Activated CD4-positive, alpha-beta T cell treated with anti-CD3 and anti-CD28 coated beads, Interleukin-2, amount 10 ng/mL, durations not matched to agents 7 days and 5 days (primary cell): ENCODE measurements around the gene SULT4A1. TPM values are rescaled to one million over a fixed set of nuclear protein-coding genes. Genes with fewer than 3 reads are reported as not detected.
A peak's percentile ranks its signal among the peaks of the same experiment; 100 is the strongest.
"Not testable (repeated sequence)": the region's sequence is repeated elsewhere in the genome, so short reads cannot be mapped to it uniquely, and the experiment has no call there.

Experiments
- CTCF ChIA-PET: fragments of 350-600 bp; sonication (Branson Sonifier 250); formaldehyde crosslinking; loops from one replicate; lab custom pipeline; 2021; ENCODE audit warnings: antibody characterized with exemption; lab: Charles Lee
- POLR2A ChIA-PET: fragments of 350-600 bp; sonication (Branson Sonifier 250); formaldehyde crosslinking; loops from one replicate; lab custom pipeline; 2021; ENCODE audit warnings: antibody characterized with exemption; lab: Charles Lee
- DNase-seq: peaks from one replicate; pipeline ENCODE4 v3.0.0-alpha.2; 2020
- H3K27ac Mint-ChIP-seq: one replicate; pipeline ENCODE4 v1.8.0; 2021; ENCODE audit warnings: mild to moderate bottlenecking, moderate library complexity, mixed read lengths
- H3K27me3 Mint-ChIP-seq: one replicate; pipeline ENCODE4 v1.8.0; 2021; ENCODE audit warnings: mixed read lengths
- H3K36me3 Mint-ChIP-seq: one replicate; pipeline ENCODE4 v1.8.0; 2021; ENCODE audit warnings: low read depth, mixed read lengths
- H3K4me1 Mint-ChIP-seq: one replicate; pipeline ENCODE4 v1.8.0; 2021; ENCODE audit warnings: mixed read lengths
- H3K4me3 Mint-ChIP-seq: one replicate; pipeline ENCODE4 v1.8.0; 2021; ENCODE audit warnings: mild to moderate bottlenecking, moderate library complexity, mixed read lengths
- H3K9me3 Mint-ChIP-seq: one replicate; pipeline ENCODE4 v1.8.0; 2021; ENCODE audit warnings: mixed read lengths
- total RNA-seq, 2 experiments: library from RNA; stranded (reverse); gene quantifications; one replicate each; pipeline ENCODE4 v1.2.3, GENCODE V29; 2021

SULT4A1 gene
- total RNA-seq, 2 experiments from 2014 or later = not detected

DNA sequence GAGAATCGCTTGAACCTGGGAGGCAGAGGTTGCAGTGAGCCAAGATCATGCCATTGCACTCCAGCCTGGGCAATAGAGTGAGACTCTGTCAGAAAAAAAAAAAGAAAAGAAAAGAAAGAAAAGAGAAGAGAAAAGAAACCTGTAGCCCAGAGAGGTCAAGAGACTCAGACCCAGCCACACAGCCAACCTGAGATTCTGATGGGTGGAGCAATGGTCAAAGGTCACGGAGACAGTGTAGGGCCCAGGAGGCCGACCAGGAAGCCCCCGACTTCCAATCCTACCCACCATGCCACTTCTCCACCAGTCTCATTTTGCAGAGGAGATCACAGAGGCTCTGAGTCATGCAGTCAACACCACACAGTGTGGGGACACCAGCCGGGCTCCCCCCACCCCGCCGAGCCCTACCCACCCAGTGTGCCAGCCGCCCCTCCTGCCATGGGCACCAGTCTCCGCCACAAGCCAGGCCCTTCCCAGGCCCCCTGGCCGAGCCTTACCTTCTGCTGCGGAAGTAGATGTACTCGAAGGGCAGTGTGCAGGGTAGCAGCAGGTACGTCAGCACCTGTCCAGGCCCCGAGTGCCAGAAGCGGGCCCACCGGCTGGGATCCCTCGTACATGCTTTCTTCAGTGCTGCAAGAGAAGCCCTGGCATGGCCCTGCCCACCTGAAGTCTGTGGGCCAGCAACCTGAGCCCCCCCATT, 21.6 kb upstream of the SULT4A1 start:
- peaks cover 3% of the 10 kb centered on the region for H3K4me1 Mint-ChIP-seq
- POLR2A ChIA-PET = no interaction called here
- H3K27me3 Mint-ChIP-seq = peaks cover 4% of the 10 kb centered on the region
- H3K36me3 Mint-ChIP-seq = no peaks in the 10 kb centered on the region
- H3K9me3 Mint-ChIP-seq = no peaks in the 10 kb centered on the region
- no peak overlapping the region for H3K4me3 Mint-ChIP-seq
- no peak overlapping the region for H3K27ac Mint-ChIP-seq
- CTCF ChIA-PET = interaction anchor here (0.6 to 1.7 kb wide), 10 partner anchors 10 to 206 kb away, joined by 3 to 7 read pairs (median 4); no protein-coding TSS in a partner anchor
- DNase-seq = no peak

DNA sequence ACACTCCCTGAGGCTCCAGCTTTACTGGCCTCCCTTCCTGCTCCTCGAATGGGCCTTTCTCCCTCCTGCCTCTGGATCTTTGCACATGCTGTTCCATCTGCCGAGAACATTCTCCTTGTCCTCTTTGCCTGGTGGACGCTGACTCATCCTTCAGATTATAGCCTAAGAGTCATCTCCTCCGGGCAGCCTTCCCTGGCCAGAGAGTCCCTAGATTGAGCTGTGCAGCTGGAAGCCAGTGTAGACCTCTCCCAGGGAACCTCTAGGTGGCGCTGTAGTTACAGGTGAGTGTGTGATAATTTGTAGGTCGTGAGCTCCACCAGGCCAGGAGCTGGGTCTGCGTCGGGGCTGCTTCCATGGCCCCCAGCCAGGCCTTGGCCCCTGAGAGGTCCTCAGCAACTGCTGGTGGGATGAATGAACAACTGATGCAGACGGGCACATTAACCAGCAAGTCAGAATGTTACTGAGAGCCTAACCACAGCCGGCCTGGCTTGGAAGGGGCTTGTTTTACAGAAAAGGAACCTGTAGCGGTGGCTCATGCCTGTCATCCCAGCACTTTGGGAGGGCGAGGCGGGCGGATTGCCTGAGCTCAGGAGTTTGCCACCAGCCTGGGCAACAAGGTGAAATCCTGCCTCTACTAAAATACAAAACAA, 20.8 kb upstream of the SULT4A1 start:
- H3K4me3 Mint-ChIP-seq = no peak overlapping the region
- ChIA-PET POLR2A (no interaction called here), CTCF (interaction anchor here (0.6 to 1.6 kb wide), 8 partner anchors 9 to 502 kb away, joined by 3 to 7 read pairs (median 3); no protein-coding TSS in a partner anchor)
- H3K9me3 Mint-ChIP-seq = no peaks in the 10 kb centered on the region
- no peaks in the 10 kb centered on the region for H3K36me3 Mint-ChIP-seq
- H3K4me1 Mint-ChIP-seq = peaks cover 3% of the 10 kb centered on the region
- peaks cover 4% of the 10 kb centered on the region for H3K27me3 Mint-ChIP-seq
- no peak overlapping the region for H3K27ac Mint-ChIP-seq
- peak; percentile 73 for DNase-seq

DNA sequence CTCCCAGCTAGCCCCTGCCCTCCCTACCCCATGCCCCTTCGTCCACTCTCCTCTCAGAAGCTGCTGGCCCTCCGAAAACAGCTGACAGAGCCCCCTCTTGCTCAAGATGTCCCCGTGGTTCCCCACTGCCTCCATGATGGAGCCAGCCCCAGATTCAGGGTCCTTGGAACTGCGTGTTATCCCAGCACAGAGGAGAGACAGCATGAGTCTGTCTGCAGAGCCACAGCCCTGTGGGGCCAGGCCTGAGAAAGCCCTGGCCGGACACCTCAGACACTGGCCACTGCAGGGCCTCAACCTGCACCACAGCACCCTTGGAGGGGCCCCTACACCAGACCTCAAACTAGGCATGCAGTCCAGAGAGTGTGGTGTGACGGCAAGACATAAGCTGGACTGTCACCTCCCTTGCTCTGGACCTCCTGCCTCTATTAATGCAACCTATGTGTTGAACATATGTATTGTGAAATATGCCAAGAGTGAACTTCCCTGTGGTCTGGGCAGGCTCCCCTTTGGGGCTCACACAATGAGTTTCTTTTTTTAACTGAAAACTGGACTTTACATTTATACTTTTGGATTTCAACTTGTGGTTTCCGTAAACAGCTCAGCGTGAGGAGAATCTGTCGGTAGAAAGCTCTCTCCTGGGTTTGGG, 19.9 kb upstream of the SULT4A1 start:
- no peak for DNase-seq
- no peak overlapping the region for H3K27ac Mint-ChIP-seq
- POLR2A ChIA-PET = no interaction called here
- no peaks in the 10 kb centered on the region for H3K9me3 Mint-ChIP-seq
- H3K4me1 Mint-ChIP-seq = peaks cover 3% of the 10 kb centered on the region
- CTCF ChIA-PET = interaction anchor here (1.0 to 1.6 kb wide), 4 partner anchors 12 to 503 kb away, joined by 3 to 7 read pairs (median 6); no protein-coding TSS in a partner anchor
- H3K36me3 Mint-ChIP-seq = no peaks in the 10 kb centered on the region
- no peak overlapping the region for H3K4me3 Mint-ChIP-seq
- H3K27me3 Mint-ChIP-seq = peaks cover 3% of the 10 kb centered on the region

DNA sequence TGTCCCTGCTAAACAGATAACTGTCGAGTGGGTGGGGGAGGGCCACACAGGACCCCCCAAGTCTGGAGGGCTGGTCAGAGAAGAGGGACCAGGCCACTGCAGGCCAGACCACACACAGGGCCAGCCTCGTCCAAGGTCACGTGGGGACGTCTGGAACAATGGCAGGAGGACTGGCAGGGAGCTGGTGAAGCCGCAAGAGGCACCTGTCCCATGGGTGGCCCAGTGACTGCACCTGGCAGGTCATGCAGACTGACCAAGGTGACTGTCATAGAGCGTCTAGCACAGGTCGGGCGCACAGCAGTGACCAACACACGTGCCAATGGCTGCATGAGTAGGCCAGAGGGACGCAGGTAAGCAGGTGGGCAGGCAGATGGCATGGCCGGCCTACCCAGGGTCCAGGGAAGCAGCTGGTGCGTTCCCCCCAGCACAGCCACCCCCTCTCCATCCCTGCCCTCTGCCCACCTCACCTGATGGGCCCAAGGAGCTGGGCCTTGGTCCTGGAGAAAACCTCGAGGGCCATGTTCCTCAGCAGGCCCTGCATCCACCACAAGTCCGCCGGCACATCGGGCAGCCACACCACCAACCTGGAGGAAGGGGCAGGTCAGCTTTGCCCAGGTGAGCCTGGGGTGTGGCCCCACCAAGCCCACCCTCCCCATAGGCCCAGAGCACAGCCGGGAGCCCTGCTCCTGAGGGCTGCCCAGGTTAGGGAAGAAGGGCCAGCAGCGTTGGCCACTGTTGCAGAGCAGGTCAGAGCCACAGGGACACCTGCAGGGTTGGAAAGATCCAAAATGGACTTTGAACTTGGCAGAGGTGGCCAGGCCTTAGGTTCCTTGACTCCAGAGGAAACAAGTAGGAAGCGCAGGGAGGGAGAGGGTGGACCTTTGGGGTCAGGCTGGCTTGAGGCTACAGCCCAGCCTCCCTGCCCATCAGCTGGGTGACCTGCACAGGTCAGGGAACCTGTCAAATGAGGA, 19.1 kb upstream of the SULT4A1 start:
- DNase-seq = no peak
- Mint-ChIP-seq H3K27me3 (peaks cover 3% of the 10 kb centered on the region), H3K4me1 (peaks cover 3% of the 10 kb centered on the region), H3K27ac (no peak overlapping the region), H3K9me3 (no peaks in the 10 kb centered on the region), H3K36me3 (no peaks in the 10 kb centered on the region), H3K4me3 (no peak overlapping the region)
- CTCF ChIA-PET = no interaction called here
- POLR2A ChIA-PET = no interaction called here

DNA sequence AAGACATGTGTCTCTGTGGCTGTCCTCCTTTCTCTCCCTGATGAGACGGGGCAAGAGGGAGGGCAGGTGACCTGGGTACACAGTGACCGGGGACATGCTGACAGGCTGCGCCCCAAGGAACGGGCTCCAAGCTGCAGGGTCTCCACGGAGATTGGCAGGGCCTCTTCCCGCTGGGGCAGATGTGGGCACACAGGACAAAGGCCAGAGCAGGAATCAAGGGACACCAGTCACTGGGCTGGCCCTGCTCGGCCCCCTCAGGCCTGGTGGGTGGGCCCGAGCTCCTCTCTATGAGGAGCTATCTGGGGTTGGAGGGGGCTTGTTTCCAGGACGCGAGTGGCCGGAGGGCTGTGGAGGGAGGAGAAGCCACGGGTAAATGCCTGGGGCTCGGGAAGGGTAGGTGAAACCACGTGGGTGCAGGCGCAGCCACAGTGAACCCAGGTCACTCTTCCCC, 18.3 kb upstream of the SULT4A1 start:
- ChIA-PET POLR2A (no interaction called here), CTCF (no interaction called here)
- Mint-ChIP-seq H3K36me3 (no peaks in the 10 kb centered on the region), H3K4me1 (peaks cover 3% of the 10 kb centered on the region), H3K9me3 (no peaks in the 10 kb centered on the region), H3K4me3 (no peak overlapping the region), H3K27me3 (peaks cover 3% of the 10 kb centered on the region), H3K27ac (no peak overlapping the region)
- DNase-seq = no peak

DNA sequence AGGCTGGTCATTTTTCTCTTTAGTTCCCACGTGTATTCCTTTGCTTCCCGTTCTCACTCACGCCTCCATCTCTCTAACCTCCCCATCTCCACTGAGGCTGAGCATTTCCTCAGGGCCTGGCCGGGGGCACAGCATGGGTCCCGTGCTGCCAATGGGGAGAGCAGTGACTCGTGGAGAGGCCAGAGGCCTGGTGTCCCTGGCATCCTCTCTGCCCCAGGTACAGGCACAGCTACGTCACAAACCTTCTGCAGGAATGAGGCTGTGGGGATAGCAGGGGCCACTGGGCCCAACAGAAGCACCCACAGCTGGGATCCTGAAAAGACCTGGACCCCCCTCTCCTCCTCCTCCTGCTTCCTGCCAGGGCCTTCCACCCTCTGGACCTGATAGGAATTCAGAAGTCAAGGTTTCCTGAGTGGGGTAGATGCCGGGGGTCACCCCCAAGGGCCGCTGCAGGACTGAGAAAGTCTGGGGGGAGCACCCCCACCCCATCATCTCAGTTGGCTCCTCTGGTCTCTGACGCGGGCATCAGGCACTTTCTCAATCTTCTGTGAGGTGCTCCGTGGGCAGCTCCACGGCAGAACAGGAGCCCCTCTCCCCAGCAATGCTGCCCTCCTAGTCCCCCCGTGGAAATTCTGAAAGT, 17.7 kb upstream of the SULT4A1 start:
- peaks cover 3% of the 10 kb centered on the region for H3K27me3 Mint-ChIP-seq
- no peak overlapping the region for H3K27ac Mint-ChIP-seq
- no peaks in the 10 kb centered on the region for H3K36me3 Mint-ChIP-seq
- peaks cover 3% of the 10 kb centered on the region for H3K4me1 Mint-ChIP-seq
- no peaks in the 10 kb centered on the region for H3K9me3 Mint-ChIP-seq
- ChIA-PET POLR2A (no interaction called here), CTCF (no interaction called here)
- DNase-seq = no peak
- no peak overlapping the region for H3K4me3 Mint-ChIP-seq

DNA sequence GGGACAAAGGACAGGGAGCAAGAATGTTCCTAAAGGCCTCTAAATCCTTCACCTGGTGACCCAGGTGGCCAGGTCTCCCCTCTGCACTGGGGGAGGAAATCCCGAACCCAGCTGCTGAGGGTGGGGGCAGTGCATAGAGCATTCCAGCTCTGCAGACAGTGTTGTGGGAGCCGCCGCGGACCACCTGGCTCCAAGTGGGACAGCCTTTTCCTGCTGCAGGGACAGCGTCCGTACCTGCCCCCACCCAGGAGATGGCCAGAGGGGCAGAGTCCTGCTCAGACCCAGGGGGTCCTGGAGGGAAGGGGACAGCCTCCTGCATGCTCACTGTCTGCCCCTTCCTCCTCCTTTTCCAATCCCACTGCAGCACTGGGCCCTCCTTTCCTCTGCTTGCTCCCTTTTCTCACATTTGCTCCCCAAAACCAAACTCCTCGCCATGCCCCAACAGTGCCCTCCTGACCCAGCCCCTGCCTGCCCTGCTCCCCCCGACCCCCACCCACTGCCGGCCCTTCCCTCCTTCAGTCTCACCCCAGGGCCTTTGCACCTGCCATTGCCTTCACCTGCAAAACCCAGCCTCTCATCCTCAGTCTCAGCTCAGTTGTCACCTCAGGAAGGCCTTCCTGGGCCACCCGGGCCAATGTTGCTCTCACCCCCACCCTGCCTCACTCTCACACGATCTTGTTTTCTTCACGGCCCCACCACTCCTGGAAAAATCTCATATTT, 16.7 kb upstream of the SULT4A1 start:
- H3K27ac Mint-ChIP-seq = no peak overlapping the region
- ChIA-PET CTCF (no interaction called here), POLR2A (no interaction called here)
- H3K4me1 Mint-ChIP-seq = no peaks in the 10 kb centered on the region
- no peaks in the 10 kb centered on the region for H3K9me3 Mint-ChIP-seq
- no peaks in the 10 kb centered on the region for H3K36me3 Mint-ChIP-seq
- H3K4me3 Mint-ChIP-seq = no peak overlapping the region
- peaks cover 3% of the 10 kb centered on the region for H3K27me3 Mint-ChIP-seq
- no peak for DNase-seq

DNA sequence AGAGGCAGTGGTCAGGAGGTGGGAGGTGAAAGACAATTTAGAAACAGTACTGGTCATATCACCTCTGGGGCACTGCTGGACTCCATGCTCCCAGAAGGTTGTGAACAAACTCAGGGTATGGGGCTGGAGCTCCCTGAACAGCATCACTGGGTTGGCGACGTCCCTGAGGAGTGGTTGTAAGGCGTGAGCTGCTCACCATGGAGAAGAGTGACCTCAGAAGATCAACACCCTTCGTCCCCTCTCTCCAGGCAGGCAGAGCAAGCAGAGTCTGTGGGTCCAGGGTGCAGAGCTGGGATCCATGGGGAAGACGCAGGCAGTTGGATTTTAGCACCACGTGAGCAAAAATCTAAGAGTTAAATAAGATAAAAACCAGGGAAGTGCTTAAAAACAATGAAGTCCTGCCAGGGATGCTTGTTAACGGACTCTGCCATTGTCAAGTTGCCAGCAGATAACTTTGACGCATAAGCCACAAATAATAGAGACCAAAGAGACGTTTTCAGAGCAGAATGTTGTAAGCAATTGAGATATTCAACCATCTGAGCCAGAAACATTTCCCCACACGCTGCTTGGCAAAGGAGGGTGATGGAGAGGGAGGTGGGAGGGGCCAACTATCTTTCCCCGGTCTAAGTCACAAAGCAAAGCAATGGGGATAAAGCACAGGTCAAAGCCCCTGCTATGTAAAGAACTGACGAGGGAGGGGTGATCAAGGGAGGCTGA, 15.9 kb upstream of the SULT4A1 start:
- H3K4me3 Mint-ChIP-seq = no peak overlapping the region
- ChIA-PET CTCF (no interaction called here), POLR2A (no interaction called here)
- no peak for DNase-seq
- no peaks in the 10 kb centered on the region for H3K36me3 Mint-ChIP-seq
- no peaks in the 10 kb centered on the region for H3K9me3 Mint-ChIP-seq
- H3K4me1 Mint-ChIP-seq = no peaks in the 10 kb centered on the region
- H3K27me3 Mint-ChIP-seq = peaks cover 3% of the 10 kb centered on the region
- no peak overlapping the region for H3K27ac Mint-ChIP-seq

DNA sequence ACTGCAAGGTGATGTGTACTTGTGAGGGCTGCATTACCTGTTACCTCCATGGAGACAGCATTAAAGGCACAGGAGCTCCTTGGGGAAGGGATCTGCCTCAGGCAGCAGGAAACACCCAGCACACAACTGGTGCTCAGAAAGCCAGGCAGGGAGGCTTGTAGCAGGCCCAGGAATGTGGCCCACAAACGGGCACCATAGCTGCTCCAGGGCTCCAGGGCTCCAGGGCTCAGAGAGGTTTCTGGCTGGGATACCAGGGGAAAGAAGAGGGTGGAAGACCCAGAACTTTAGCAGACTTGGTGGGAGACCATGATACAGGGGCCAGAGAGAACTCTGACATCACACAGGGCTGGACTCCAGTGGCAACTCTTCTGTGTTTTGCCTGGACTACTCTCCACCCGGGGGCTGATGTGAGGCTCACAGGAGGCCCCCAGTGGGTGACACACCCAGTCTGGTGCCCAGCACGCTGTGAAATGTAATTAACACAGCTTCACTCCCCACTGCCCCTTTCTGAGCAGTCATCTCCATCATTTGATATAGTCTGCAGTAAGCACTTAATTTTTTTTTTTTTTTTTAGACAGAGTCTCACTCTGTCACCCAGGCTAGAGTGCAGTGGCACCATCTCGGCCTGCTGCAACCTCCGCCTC, 14.7 kb upstream of the SULT4A1 start:
- Mint-ChIP-seq H3K4me3 (no peak overlapping the region), H3K4me1 (no peaks in the 10 kb centered on the region), H3K27me3 (peaks cover 3% of the 10 kb centered on the region), H3K36me3 (no peaks in the 10 kb centered on the region), H3K27ac (no peak overlapping the region), H3K9me3 (no peaks in the 10 kb centered on the region)
- ChIA-PET POLR2A (no interaction called here), CTCF (no interaction called here)
- DNase-seq = no peak

DNA sequence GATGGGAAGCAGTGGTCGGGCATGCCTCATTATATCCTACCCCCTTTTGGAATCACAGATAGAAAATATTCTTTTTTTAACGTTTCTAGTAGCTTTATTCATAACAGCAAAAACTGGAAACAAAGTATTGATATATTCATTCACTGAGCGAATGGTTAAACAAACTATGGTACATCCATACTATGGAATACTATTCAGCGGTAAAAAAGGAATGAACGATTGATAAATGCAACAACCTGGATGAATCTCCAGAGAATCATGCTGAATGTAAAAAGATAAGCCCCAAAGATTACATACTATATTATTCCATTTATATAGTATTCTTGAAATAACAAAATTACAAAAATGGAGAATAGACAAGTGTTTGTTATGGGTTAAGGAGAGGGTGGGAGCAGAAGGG, 7.5 kb upstream of the SULT4A1 start:
- ChIA-PET POLR2A (no interaction called here), CTCF (no interaction called here)
- Mint-ChIP-seq H3K9me3 (no peaks in the 10 kb centered on the region), H3K36me3 (no peaks in the 10 kb centered on the region), H3K4me3 (no peak overlapping the region), H3K4me1 (no peaks in the 10 kb centered on the region), H3K27ac (no peak overlapping the region), H3K27me3 (peaks cover 2% of the 10 kb centered on the region)
- no peak for DNase-seq

DNA sequence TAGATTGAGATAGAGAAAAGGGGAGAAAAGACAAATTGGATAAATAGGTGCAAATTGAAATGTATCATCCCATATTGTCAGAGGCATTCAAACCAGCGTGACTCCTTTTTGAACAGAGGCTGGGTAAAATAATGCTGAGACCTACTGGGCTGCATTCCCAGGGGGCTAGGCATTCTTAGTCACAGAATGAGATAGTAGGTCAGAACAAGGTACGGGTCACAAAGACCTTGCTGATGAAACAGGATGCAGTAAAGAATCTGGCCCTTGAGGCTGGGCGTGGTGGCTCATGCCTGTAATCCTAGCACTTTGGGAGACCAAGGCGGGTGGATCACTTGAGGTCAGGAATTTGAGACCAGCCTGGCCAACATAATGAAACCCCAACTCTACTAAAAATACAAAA, 6.7 kb upstream of the SULT4A1 start:
- DNase-seq, H3K4me3 Mint-ChIP-seq, H3K4me1 Mint-ChIP-seq, H3K9me3 Mint-ChIP-seq, CTCF ChIA-PET, H3K36me3 Mint-ChIP-seq, POLR2A ChIA-PET, H3K27ac Mint-ChIP-seq, H3K27me3 Mint-ChIP-seq: not testable (repeated sequence)
